Left lung (tissue), 10 donors: Measurements from ENCODE around the gene PRDM8. TPM values are rescaled to one million over a fixed set of nuclear protein-coding genes. Genes with fewer than 3 reads are reported as not detected.
A peak's percentile ranks its signal among the peaks of the same experiment; 100 is the strongest.

Experiments used
- ATAC-seq: fragments of 200-7000 bp; cut with Tn5 transposase; one replicate; pipeline ENCODE4 v1.9.1; 2020; ENCODE audit warnings: moderate library complexity
- DNase-seq, 4 donors: peaks; one replicate each; pipeline ENCODE4 v3.0.0-alpha.2; 2013 to 2020
- H3K27ac ChIP-seq, 2 donors: fragments of 200-600 bp; sonication (generic) in 1 of 2; one replicate each; pipeline versions ENCODE4 v1.5.0 to v1.8.0; 2020 to 2021
- H3K27me3 ChIP-seq, 2 donors: fragments of 200-600 bp; sonication (generic) in 1 of 2; one replicate each; pipeline versions ENCODE4 v1.5.0 to v1.8.0; 2020 to 2021
- H3K36me3 ChIP-seq, 2 donors: fragments of 200-600 bp; sonication (generic) in 1 of 2; one replicate each; pipeline versions ENCODE4 v1.5.0 to v1.8.0; 2020 to 2021
- H3K4me1 ChIP-seq, 2 donors: fragments of 200-600 bp; one replicate each; pipeline ENCODE4 v1.8.0; 2021
- H3K4me3 ChIP-seq, 2 donors: fragments of 200-600 bp; sonication (generic) in 1 of 2; one replicate each; pipeline versions ENCODE4 v1.5.0 to v1.8.0; 2020 to 2021; ENCODE audit warnings: mild to moderate bottlenecking in 1 of 2
- H3K9me3 ChIP-seq, 2 donors: fragments of 200-600 bp; sonication (generic) in 1 of 2; one replicate each; pipeline versions ENCODE4 v1.5.0 to v1.8.0; 2020 to 2021
- CTCF ChIP-seq, 2 donors: fragments of 200-600 bp; sonication (generic) in 1 of 2; IDR thresholded peaks; one replicate each; pipeline versions ENCODE4 v1.5.0 to v1.8.0; 2021; ENCODE audit warnings: antibody characterized with exemption in 2 of 2
- intact Hi-C, 2 donors: fragments of 100-400 bp; cut with DNase I; formaldehyde crosslinking; loops; one replicate each; pipeline versions ENCODE4 v1.11.2 to v1.14.2; 2022
- polyA plus RNA-seq, 6 donors: library from polyadenylated mRNA; unstranded; fragments of 120-200 nt; gene quantifications; one replicate each; pipeline ENCODE4 v1.2.1, GENCODE V29; 2013; ENCODE audit not compliant: insufficient read length in 6 of 6
- total RNA-seq, 2 donors: library from RNA; stranded (reverse); fragmentation: NEBNext Ultra II Directional; extraction: Animal tissue kit (Norgen Biotek cat#: 25700); gene quantifications; one replicate each; pipeline ENCODE4 v1.2.1, GENCODE V29; 2021
- donor health status: DM: no; HTN: yes; CAD: no.
- donor health status: DM: no; HTN: no; CAD: no.

The PRDM8 gene
- total and polyA plus RNA-seq, 8 donors = 0.41 to 1.9 (median 1.2) TPM

GRCh38 chr4:80185787-80186548, 11.3 kb upstream of the PRDM8 start:
- intact Hi-C loops = no loop called here
- no peak for TF ChIP-seq CTCF (IDR thresholded peaks at IDR 0.05)
- Histone ChIP-seq H3K27me3 (peaks cover 61 to 88% of the 10 kb centered on the region in 2 donors), H3K4me1 (peaks cover 12 to 39% of the 10 kb centered on the region in 2 donors), H3K36me3 (no peaks in the 10 kb centered on the region), H3K27ac (no peak overlapping the region), H3K9me3 (no peaks in the 10 kb centered on the region), H3K4me3 (peak overlapping the region in 1 of 2 donors; percentile 61)
- ATAC-seq (no peak), DNase-seq (no peak)

GRCh38 chr4:80186676-80187075, 10.6 kb upstream of the PRDM8 start:
- Histone ChIP-seq H3K4me1 (peaks cover 12 to 39% of the 10 kb centered on the region in 2 donors), H3K9me3 (no peaks in the 10 kb centered on the region), H3K27me3 (peaks cover 68 to 95% of the 10 kb centered on the region in 2 donors), H3K36me3 (no peaks in the 10 kb centered on the region), H3K27ac (no peak overlapping the region), H3K4me3 (no peak overlapping the region)
- no peak for ATAC-seq
- no peak for TF ChIP-seq CTCF (IDR thresholded peaks at IDR 0.05)
- intact Hi-C loops = no loop called here
- DNase-seq = no peak

GRCh38 chr4:80187677-80188076, 9.6 kb upstream of the PRDM8 start:
- Histone ChIP-seq H3K27ac (no peak overlapping the region), H3K36me3 (no peaks in the 10 kb centered on the region), H3K4me1 (peaks cover 12 to 39% of the 10 kb centered on the region in 2 donors), H3K9me3 (no peaks in the 10 kb centered on the region), H3K27me3 (peaks cover 74 to 100% of the 10 kb centered on the region in 2 donors), H3K4me3 (no peak overlapping the region)
- no peak for TF ChIP-seq CTCF (IDR thresholded peaks at IDR 0.05)
- intact Hi-C loops = no loop called here
- DNase-seq = no peak
- no peak for ATAC-seq

- Histone ChIP-seq H3K36me3 (no peaks in the 10 kb centered on the region), H3K4me1 (peaks cover 12 to 33% of the 10 kb centered on the region in 2 donors)
- ATAC-seq = no peak
Measured at GRCh38 chr4:80188457-80188800, 8.9 kb upstream of the PRDM8 start.

More at GRCh38 chr4:80188457-80188800, 8.9 kb upstream of the PRDM8 start:
- Histone ChIP-seq H3K27me3 (peaks cover 80 to 100% of the 10 kb centered on the region in 2 donors), H3K4me3 (no peak overlapping the region), H3K27ac (no peak overlapping the region), H3K9me3 (no peaks in the 10 kb centered on the region)
- DNase-seq = no peak
- TF ChIP-seq CTCF (IDR thresholded peaks at IDR 0.05) = no peak
- intact Hi-C loops = no loop called here
